ENCODE data around the gene TPBGL.

DNA sequence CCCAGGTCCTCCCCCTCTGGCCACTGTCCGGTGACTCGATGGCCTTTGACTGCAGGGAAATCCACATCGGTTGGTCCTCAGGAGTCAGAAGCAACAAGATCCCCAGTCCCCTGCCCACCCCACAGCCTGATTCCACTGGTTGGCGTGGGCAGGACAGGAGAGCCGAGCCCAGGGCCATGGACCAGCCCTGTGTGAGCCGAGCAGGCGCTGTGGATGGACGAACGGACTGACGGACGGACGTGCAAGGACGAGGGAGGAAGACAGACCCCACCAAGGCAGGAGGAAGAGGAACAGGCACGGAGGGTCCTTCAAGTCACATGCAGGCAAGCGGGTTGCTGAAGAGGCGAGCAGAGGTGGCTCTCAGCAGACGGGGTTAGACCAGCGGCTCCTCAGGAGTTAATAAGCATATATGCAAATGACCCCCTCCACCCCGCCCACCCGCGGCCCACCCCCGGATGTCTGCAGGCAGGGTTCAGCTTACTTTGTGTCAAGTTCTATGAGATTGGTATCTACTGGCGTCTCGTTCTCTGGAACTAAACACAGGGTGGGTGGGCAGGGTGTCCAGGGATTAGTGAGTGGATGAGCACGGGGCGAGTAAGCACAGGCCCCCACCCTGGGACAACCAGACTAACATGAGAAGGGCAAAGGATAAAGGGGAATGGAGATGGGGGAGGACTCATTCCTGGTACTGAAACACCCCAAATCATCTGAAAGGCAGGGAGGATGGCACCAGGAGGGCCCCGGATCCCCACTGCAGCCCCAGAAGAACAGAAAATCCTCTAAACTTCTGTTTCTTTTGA is 26.8 kb downstream of the TPBGL start:
- TF ChIP-seq, protein P1, sequence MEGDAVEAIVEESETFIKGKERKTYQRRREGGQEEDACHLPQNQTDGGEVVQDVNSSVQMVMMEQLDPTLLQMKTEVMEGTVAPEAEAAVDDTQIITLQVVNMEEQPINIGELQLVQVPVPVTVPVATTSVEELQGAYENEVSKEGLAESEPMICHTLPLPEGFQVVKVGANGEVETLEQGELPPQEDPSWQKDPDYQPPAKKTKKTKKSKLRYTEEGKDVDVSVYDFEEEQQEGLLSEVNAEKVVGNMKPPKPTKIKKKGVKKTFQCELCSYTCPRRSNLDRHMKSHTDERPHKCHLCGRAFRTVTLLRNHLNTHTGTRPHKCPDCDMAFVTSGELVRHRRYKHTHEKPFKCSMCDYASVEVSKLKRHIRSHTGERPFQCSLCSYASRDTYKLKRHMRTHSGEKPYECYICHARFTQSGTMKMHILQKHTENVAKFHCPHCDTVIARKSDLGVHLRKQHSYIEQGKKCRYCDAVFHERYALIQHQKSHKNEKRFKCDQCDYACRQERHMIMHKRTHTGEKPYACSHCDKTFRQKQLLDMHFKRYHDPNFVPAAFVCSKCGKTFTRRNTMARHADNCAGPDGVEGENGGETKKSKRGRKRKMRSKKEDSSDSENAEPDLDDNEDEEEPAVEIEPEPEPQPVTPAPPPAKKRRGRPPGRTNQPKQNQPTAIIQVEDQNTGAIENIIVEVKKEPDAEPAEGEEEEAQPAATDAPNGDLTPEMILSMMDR (IDR thresholded peaks at IDR 0.05), result no peak
- no peak for TF ChIP-seq POLR2A (IDR thresholded peaks at IDR 0.05)
